ENCODE measurements around the gene EIPR1.

GRCh38 chr2:3392216-3392615, 14.6 kb upstream of the EIPR1 start:
- TF ChIP-seq EP300 (IDR thresholded peaks at IDR 0.05) = no peak
- TF ChIP-seq POLR2A (IDR thresholded peaks at IDR 0.05) = no peak
- TF ChIP-seq CTCF (IDR thresholded peaks at IDR 0.05) = no peak

Measured in ovary (tissue), 3 donors.